Keratinocyte (primary cell): ENCODE data around the gene DNPH1. TPM values are rescaled to one million over a fixed set of nuclear protein-coding genes. Genes with fewer than 3 reads are reported as not detected.

ENCODE experiments used
- DNase-seq: peaks from one replicate; pipeline ENCODE4 v3.0.0-alpha.2; 2011; ENCODE audit warnings: low read depth, missing footprints, low spot score
- FAIRE-seq: peaks from 2 replicates; lab custom pipeline; 2011; peaks lifted over from hg19 to GRCh38; lab: Jason Lieb, UNC
- H2AFZ ChIP-seq: 2 replicates; pipeline ENCODE4 v1.6.0; 2012; ENCODE audit warnings: low read length, control low read depth, inconsistent platforms; ENCODE audit not compliant: control insufficient read depth
- H3K27ac ChIP-seq: 2 replicates; pipeline ENCODE4 v1.5.1; 2011; ENCODE audit warnings: low read length; ENCODE audit not compliant: control insufficient read depth, insufficient read depth
- H3K27me3 ChIP-seq: 3 replicates; pipeline ENCODE4 v1.6.0; 2011; ENCODE audit warnings: low read length; ENCODE audit not compliant: control insufficient read depth, insufficient read depth; ENCODE audit errors: extremely low read depth
- H3K36me3 ChIP-seq, 2 experiments: 2 replicates in 1 of 2; 3 replicates in 1 of 2; pipeline ENCODE4 v1.5.1; 2011; ENCODE audit warnings: low read length in 2 of 2, mild to moderate bottlenecking in 1 of 2; ENCODE audit not compliant: control insufficient read depth in 2 of 2, insufficient read depth in 2 of 2; ENCODE audit errors: extremely low read depth in 1 of 2
- H3K4me1 ChIP-seq: 3 replicates; pipeline ENCODE4 v1.5.1; 2011; ENCODE audit warnings: low read length; ENCODE audit not compliant: control insufficient read depth, insufficient read depth; ENCODE audit errors: extremely low read depth
- H3K4me2 ChIP-seq: 3 replicates; pipeline ENCODE4 v1.6.0; 2011; ENCODE audit warnings: low read depth, low read length; ENCODE audit not compliant: control insufficient read depth, insufficient read depth; ENCODE audit errors: extremely low read depth
- H3K4me3 ChIP-seq, 3 experiments: fragments of 200-600 bp in 1 of 3; sonication (generic) in 1 of 3; 2 replicates in 2 of 3; 3 replicates in 1 of 3; pipeline ENCODE4 v1.5.1; 2011 to 2016; ENCODE audit warnings: low read length in 3 of 3, mild to moderate bottlenecking in 3 of 3, control low read depth in 2 of 3, inconsistent platforms in 1 of 3, low read depth in 1 of 3, mixed read lengths in 1 of 3, mixed run types in 1 of 3, moderate library complexity in 1 of 3; ENCODE audit not compliant: control insufficient read depth in 2 of 3, insufficient read depth in 2 of 3; ENCODE audit errors: extremely low read depth in 1 of 3
- H3K79me2 ChIP-seq: 2 replicates; pipeline ENCODE4 v1.6.0; 2012; ENCODE audit warnings: low read length; ENCODE audit not compliant: control insufficient read depth, insufficient read depth
- H3K9ac ChIP-seq: 3 replicates; pipeline ENCODE4 v1.6.0; 2011; ENCODE audit warnings: low read length; ENCODE audit not compliant: control insufficient read depth, insufficient read depth; ENCODE audit errors: extremely low read depth
- H3K9me1 ChIP-seq: 3 replicates; pipeline ENCODE4 v1.6.0; 2011; ENCODE audit warnings: low read length; ENCODE audit not compliant: control insufficient read depth, insufficient read depth; ENCODE audit errors: extremely low read depth
- H3K9me3 ChIP-seq: 2 replicates; pipeline ENCODE4 v1.5.1; 2012; ENCODE audit warnings: low read depth, low read length; ENCODE audit not compliant: control insufficient read depth
- H4K20me1 ChIP-seq: 3 replicates; pipeline ENCODE4 v1.6.0; 2011; ENCODE audit warnings: low read length; ENCODE audit not compliant: control insufficient read depth, insufficient read depth; ENCODE audit errors: extremely low read depth
- CTCF ChIP-seq, 3 experiments: IDR thresholded peaks in 1 of 3; conservative IDR thresholded peaks in 1 of 3; optimal IDR thresholded peaks in 1 of 3; 2 replicates in 2 of 3; 3 replicates in 1 of 3; pipeline versions ENCODE3 to v1.5.1; 2011; ENCODE audit warnings: low read length in 3 of 3, mild to moderate bottlenecking in 3 of 3, moderate library complexity in 2 of 3, control low read depth in 1 of 3, inconsistent platforms in 1 of 3; ENCODE audit not compliant: insufficient read depth in 2 of 3; ENCODE audit errors: extremely low read depth in 1 of 3
- EZH2 ChIP-seq: IDR thresholded peaks from one replicate; pipeline ENCODE4 v1.6.1; 2012; ENCODE audit warnings: inconsistent platforms, mild to moderate bottlenecking, low read length, moderate library complexity
- dilution Hi-C: fragments of 300-500 bp; cut with MboI; formaldehyde crosslinking; loops from one replicate; pipeline ENCODE4 v1.7.0; 2020; ENCODE audit warnings: low sequenced_read_pairs; ENCODE audit not compliant: extremely low pct_ligation_motif_present
- polyA plus RNA-seq, 5 experiments: library from polyadenylated mRNA; depleted of rRNA in 3 of 5; stranded (reverse) in 3 of 5; stranded (forward) in 1 of 5; unstranded in 1 of 5; fragments of >200 nt; gene quantifications; 1 replicate in 1 of 5; 2 replicates in 3 of 5; 3 replicates in 1 of 5; pipeline versions ENCODE4 v1.2.1 to v1.2.3, GENCODE V29; 2011 to 2012; ENCODE audit warnings: missing spikeins in 2 of 5, low read depth in 1 of 5, low replicate concordance in 1 of 5

Gene DNPH1
- polyA plus RNA-seq, 1 donor (not counting 4 experiments of a cell fraction or from before 2014, with no cell fraction given) = 73.9 TPM

- Histone ChIP-seq H3K9ac (no peak overlapping the region), H3K79me2 (peaks cover 19% of the 10 kb centered on the region), H2AFZ (no peak overlapping the region), H3K27ac (no peak overlapping the region), H3K9me1 (no peaks in the 10 kb centered on the region), H3K9me3 (no peaks in the 10 kb centered on the region), H4K20me1 (no peaks in the 10 kb centered on the region), H3K36me3 (peaks cover 30 to 34% of the 10 kb centered on the region in 2 experiments), H3K27me3 (no peaks in the 10 kb centered on the region), H3K4me3 (no peak overlapping the region), H3K4me1 (peaks cover 24% of the 10 kb centered on the region), H3K4me2 (no peak overlapping the region)
- dilution Hi-C loops = no loop called here
- no peak for DNase-seq
- no peak for TF ChIP-seq CTCF (optimal IDR thresholded peaks at IDR 0.05 in 1 of 3, IDR thresholded peaks at IDR 0.05 in 1 of 3, conservative IDR thresholded peaks at IDR 0.05 in 1 of 3; ENCODE audit: extremely low read depth in 1 of 3, insufficient read depth in 2 of 3, low read length in 3 of 3)
- TF ChIP-seq EZH2 = no peak
- FAIRE-seq = no peak
Measured at GRCh38 chr6:43178951-43179830, 50.1 kb downstream of the DNPH1 start.

- Histone ChIP-seq H3K79me2 (peaks cover 23% of the 10 kb centered on the region), H3K27me3 (no peaks in the 10 kb centered on the region), H3K4me2 (no peak overlapping the region), H3K4me3 (no peak overlapping the region), H3K36me3 (peaks cover 30 to 34% of the 10 kb centered on the region in 2 experiments), H3K27ac (no peak overlapping the region), H3K4me1 (peaks cover 32% of the 10 kb centered on the region), H2AFZ (no peak overlapping the region), H3K9me1 (no peaks in the 10 kb centered on the region), H4K20me1 (no peaks in the 10 kb centered on the region), H3K9ac (no peak overlapping the region), H3K9me3 (no peaks in the 10 kb centered on the region)
- dilution Hi-C loops = no loop called here
- no peak for FAIRE-seq
- TF ChIP-seq CTCF (optimal IDR thresholded peaks at IDR 0.05 in 1 of 3, IDR thresholded peaks at IDR 0.05 in 1 of 3, conservative IDR thresholded peaks at IDR 0.05 in 1 of 3; ENCODE audit: extremely low read depth in 1 of 3, insufficient read depth in 2 of 3, low read length in 3 of 3) (no peak), EZH2 (no peak)
- no peak for DNase-seq
Measured at GRCh38 chr6:43178150-43178549, 51.1 kb downstream of the DNPH1 start.
